CD4-positive, alpha-beta memory T cell (primary cell): Measurements from ENCODE around the gene HINT3. TPM values are rescaled to one million over a fixed set of nuclear protein-coding genes. Genes with fewer than 3 reads are reported as not detected.

ENCODE experiments used
- CTCF ChIA-PET: fragments of 350-600 bp; sonication (Branson Sonifier 250); formaldehyde crosslinking; loops from one replicate; lab custom pipeline; 2021; ENCODE audit warnings: inconsistent platforms; ENCODE audit not compliant: partially characterized antibody; lab: Charles Lee
- POLR2A ChIA-PET: fragments of 350-600 bp; sonication (Branson Sonifier 250); formaldehyde crosslinking; loops from one replicate; lab custom pipeline; 2021; ENCODE audit not compliant: partially characterized antibody; lab: Charles Lee
- DNase-seq, 5 donors: peaks; one replicate each; pipeline versions ENCODE4 v3.0.0 to v3.0.0-alpha.2; 2020 to 2022; ENCODE audit warnings: mixed read lengths in 1 of 5
- H3K27ac ChIP-seq: one replicate; pipeline ENCODE4 v1.7.0; 2013; ENCODE audit warnings: low read depth, low read length
- H3K27me3 ChIP-seq: 2 replicates; pipeline ENCODE4 v1.7.0; 2013; ENCODE audit warnings: mild to moderate bottlenecking, low read length, moderate library complexity; ENCODE audit not compliant: insufficient read depth
- H3K36me3 ChIP-seq: 2 replicates; pipeline ENCODE4 v1.7.0; 2013; ENCODE audit warnings: mild to moderate bottlenecking, low read length, moderate library complexity; ENCODE audit not compliant: insufficient read depth
- H3K4me1 ChIP-seq: 2 replicates; pipeline ENCODE4 v1.7.0; 2013; ENCODE audit warnings: mild to moderate bottlenecking, low read length, moderate library complexity; ENCODE audit not compliant: insufficient read depth
- H3K4me3 ChIP-seq, 2 donors: one replicate each; pipeline ENCODE4 v1.7.0; 2013; ENCODE audit warnings: low read length in 2 of 2, mild to moderate bottlenecking in 1 of 2
- H3K9me3 ChIP-seq, 2 donors: one replicate each; pipeline ENCODE4 v1.7.0; 2013; ENCODE audit warnings: low read length in 2 of 2, control low read depth in 1 of 2; ENCODE audit not compliant: control insufficient read depth in 1 of 2
- H3K27ac Mint-ChIP-seq, 7 donors: one replicate each; pipeline ENCODE4 v1.8.0; 2020 to 2021; ENCODE audit warnings: mixed read lengths in 7 of 7, mild to moderate bottlenecking in 6 of 7, inconsistent platforms in 3 of 7, moderate library complexity in 3 of 7
- H3K27me3 Mint-ChIP-seq, 2 donors: one replicate each; pipeline ENCODE4 v1.8.0; 2020 to 2021; ENCODE audit warnings: mixed read lengths in 2 of 2
- H3K36me3 Mint-ChIP-seq, 2 donors: one replicate each; pipeline ENCODE4 v1.8.0; 2020 to 2021; ENCODE audit warnings: mixed read lengths in 2 of 2, inconsistent platforms in 1 of 2, mild to moderate bottlenecking in 1 of 2
- H3K4me1 Mint-ChIP-seq, 4 donors: one replicate each; pipeline ENCODE4 v1.8.0; 2020 to 2021; ENCODE audit warnings: mixed read lengths in 4 of 4, mild to moderate bottlenecking in 1 of 4
- H3K4me3 Mint-ChIP-seq, 8 donors: one replicate each; pipeline ENCODE4 v1.8.0; 2020 to 2021; ENCODE audit warnings: mixed read lengths in 8 of 8, mild to moderate bottlenecking in 7 of 8, moderate library complexity in 6 of 8, inconsistent platforms in 3 of 8
- H3K9me3 Mint-ChIP-seq, 8 donors: one replicate each; pipeline ENCODE4 v1.8.0; 2020 to 2021; ENCODE audit warnings: mixed read lengths in 8 of 8, mild to moderate bottlenecking in 5 of 8, inconsistent platforms in 3 of 8, moderate library complexity in 1 of 8
- intact Hi-C: fragments of 100-400 bp; cut with micrococcal nuclease; formaldehyde crosslinking; loops from one replicate; pipeline ENCODE4 v1.15.1; 2023
- polyA plus RNA-seq, 2 donors: library from polyadenylated mRNA; unstranded; fragments of 300-500 nt; fragmentation: Illumina TruSeq; gene quantifications; one replicate each; pipeline ENCODE4 v1.2.3, GENCODE V29; 2021
- total RNA-seq, 2 experiments: library from RNA; stranded (reverse); gene quantifications; one replicate each; pipeline ENCODE4 v1.2.3, GENCODE V29; 2021

The HINT3 gene
- total and polyA plus RNA-seq, 4 experiments from 2014 or later = 8.1 to 12.7 (median 10.1) TPM

DNA sequence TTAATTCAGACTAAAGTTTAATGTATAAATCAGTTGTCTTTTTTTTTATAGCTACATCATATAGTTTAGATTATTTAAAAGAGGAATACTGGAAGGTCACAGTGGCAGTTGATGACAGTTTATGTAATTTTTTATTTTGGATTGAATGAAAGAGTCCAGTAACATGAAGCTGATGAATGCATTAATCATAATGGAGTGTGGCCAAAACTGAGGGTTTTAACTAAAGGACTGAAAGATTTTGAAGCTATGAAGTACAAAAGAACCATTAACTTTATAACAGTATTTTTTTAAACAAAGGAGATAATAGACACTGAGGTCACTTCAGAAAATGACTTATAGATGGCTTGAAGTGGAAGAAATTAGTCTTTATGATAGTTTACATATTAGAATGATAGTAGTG is 71.0 kb downstream of the HINT3 start:
- intact Hi-C loops = no loop called here
- ChIA-PET POLR2A (no interaction called here), CTCF (no interaction called here)
- H3K9me3 Mint-ChIP-seq = peaks cover 0 to 2% (median 0%) of the 10 kb centered on the region in 8 donors
- H3K27me3 Mint-ChIP-seq = no peaks in the 10 kb centered on the region
- Histone ChIP-seq H3K27ac (no peak overlapping the region), H3K4me3 (no peak overlapping the region), H3K9me3 (no peaks in the 10 kb centered on the region), H3K27me3 (no peaks in the 10 kb centered on the region), H3K36me3 (peaks cover 3% of the 10 kb centered on the region), H3K4me1 (no peaks in the 10 kb centered on the region)
- no peak overlapping the region for H3K27ac Mint-ChIP-seq
- no peak for DNase-seq
- peaks cover 0 to 9% (median 0%) of the 10 kb centered on the region in 4 donors for H3K4me1 Mint-ChIP-seq
- H3K36me3 Mint-ChIP-seq = peaks cover 43 to 63% of the 10 kb centered on the region in 2 donors
- no peak overlapping the region for H3K4me3 Mint-ChIP-seq

Other genes with a start within 250 kb of the HINT3 start
- gene HEY2, start 207.1 kb upstream of the HINT3 start, total RNA-seq = under 1 TPM in 1 of 2 experiments, not detected in 1; 0.14 TPM
- gene HEY2, start 207.1 kb upstream of the HINT3 start, polyA plus RNA-seq = under 1 TPM in 1 of 2 donors, not detected in 1; 0.20 TPM
- gene NCOA7, start 165.8 kb upstream of the HINT3 start, total RNA-seq = 10 to 100 TPM; 73.6 to 75.1 TPM
- 10 to 100 TPM; 16.9 to 53.5 TPM for gene NCOA7, start 165.8 kb upstream of the HINT3 start, polyA plus RNA-seq
- 10 to 100 TPM; 25.5 to 30.8 TPM for gene TRMT11, start 29.8 kb downstream of the HINT3 start, total RNA-seq
- 10 to 100 TPM in 1 of 2 donors, 1 to 10 TPM in 1; 7.8 to 15.8 TPM for gene TRMT11, start 29.8 kb downstream of the HINT3 start, polyA plus RNA-seq